HG03135 (cell line): Measurements from ENCODE around the gene UBR2.
"Not testable (repeated sequence)": the region's sequence is repeated elsewhere in the genome, so short reads cannot be mapped to it uniquely, and the experiment has no call there.

ENCODE experiments used
- ATAC-seq: cut with Tn5 transposase; IDR thresholded peaks from one replicate; pipeline ENCODE4 v1.9.1; 2021; ENCODE audit warnings: mild to moderate bottlenecking, moderate library complexity; ENCODE audit not compliant: unreplicated experiment

UBR2 gene

GRCh38 chr6:42690872-42691271, 127.0 kb downstream of the UBR2 start:
- ATAC-seq = no peak

- no peak for ATAC-seq
These were observed 128.5 kb downstream of the UBR2 start for GRCh38 chr6:42692137-42692911.

GRCh38 chr6:42693725-42694323, 130.0 kb downstream of the UBR2 start:
- ATAC-seq = no peak

- no peak for ATAC-seq
These were observed 130.8 kb downstream of the UBR2 start for GRCh38 chr6:42694586-42694985.

- ATAC-seq = no peak
These were observed 132.9 kb downstream of the UBR2 start for GRCh38 chr6:42696526-42697267.

GRCh38 chr6:42697268-42697655, 133.4 kb downstream of the UBR2 start:
- ATAC-seq = no peak

GRCh38 chr6:42698217-42698616, 134.4 kb downstream of the UBR2 start:
- no peak for ATAC-seq

GRCh38 chr6:42702200-42702599, 138.4 kb downstream of the UBR2 start:
- no peak for ATAC-seq

- ATAC-seq = not testable (repeated sequence)
These were observed 139.0 kb downstream of the UBR2 start for GRCh38 chr6:42702786-42703185.

GRCh38 chr6:42704251-42704936, 140.6 kb downstream of the UBR2 start:
- no peak for ATAC-seq

- no peak for ATAC-seq
These were observed 141.1 kb downstream of the UBR2 start for GRCh38 chr6:42704937-42705374.

- ATAC-seq = no peak
These were observed 143.8 kb downstream of the UBR2 start for GRCh38 chr6:42707595-42707994.

GRCh38 chr6:42708096-42708495, 144.3 kb downstream of the UBR2 start:
- no peak for ATAC-seq

- ATAC-seq = no peak
These were observed 146.0 kb downstream of the UBR2 start for GRCh38 chr6:42709871-42710270.

- ATAC-seq = no peak
These were observed 146.5 kb downstream of the UBR2 start for GRCh38 chr6:42710316-42710715.

- ATAC-seq = no peak
These were observed 148.1 kb downstream of the UBR2 start for GRCh38 chr6:42711930-42712329.

- no peak for ATAC-seq
These were observed 150.4 kb downstream of the UBR2 start for GRCh38 chr6:42714098-42714761.

- ATAC-seq = no peak
These were observed 152.0 kb downstream of the UBR2 start for GRCh38 chr6:42715871-42716270.

- ATAC-seq = no peak
These were observed 156.9 kb downstream of the UBR2 start for GRCh38 chr6:42720739-42721138.

- no peak for ATAC-seq
These were observed 158.7 kb downstream of the UBR2 start, which contains the start of gene PRPH2 for GRCh38 chr6:42722497-42722896. PRPH2 (minus strand) TSS chr6:42722597; CDS start chr6:42722334, 263 bp downstream.

GRCh38 chr6:42724825-42725224, 161.0 kb downstream of the UBR2 start:
- ATAC-seq = no peak
